Stomach smooth muscle (tissue), 2 donors: ENCODE results near the gene ZBTB47.

Experiments used
- H3K27ac ChIP-seq: one replicate; pipeline ENCODE4 v1.7.0; 2013; ENCODE audit warnings: mild to moderate bottlenecking, low read length, inconsistent platforms
- H3K27me3 ChIP-seq, 2 donors: one replicate each; pipeline ENCODE4 v1.7.0; 2013; ENCODE audit warnings: low read length in 2 of 2; ENCODE audit not compliant: insufficient read depth in 2 of 2, control insufficient read depth in 1 of 2
- H3K36me3 ChIP-seq, 2 donors: one replicate each; pipeline ENCODE4 v1.7.0; 2013; ENCODE audit warnings: low read length in 2 of 2; ENCODE audit not compliant: control insufficient read depth in 2 of 2, insufficient read depth in 2 of 2
- H3K4me1 ChIP-seq: one replicate; pipeline ENCODE4 v1.7.0; 2013; ENCODE audit warnings: low read length; ENCODE audit not compliant: control insufficient read depth, insufficient read depth
- H3K4me3 ChIP-seq, 2 donors: one replicate each; pipeline ENCODE4 v1.7.0; 2013; ENCODE audit warnings: low read length in 2 of 2
- H3K9ac ChIP-seq, 2 donors: one replicate each; pipeline ENCODE4 v1.7.0; 2013; ENCODE audit warnings: low read length in 2 of 2, mild to moderate bottlenecking in 1 of 2
- H3K9me3 ChIP-seq, 2 donors: one replicate each; pipeline ENCODE4 v1.7.0; 2013; ENCODE audit warnings: low read length in 2 of 2; ENCODE audit not compliant: control insufficient read depth in 2 of 2
- donor health status: healthy.
- donor health status: Pancreatic carcinoma.

The ZBTB47 gene

GRCh38 chr3:42707620-42708355 lies 54.3 kb downstream of the ZBTB47 start:
- H3K9me3 ChIP-seq: no peaks in the 10 kb centered on the region
- H3K9ac ChIP-seq: no peak overlapping the region
- no peaks in the 10 kb centered on the region for H3K27me3 ChIP-seq
- H3K4me3 ChIP-seq: no peak overlapping the region
- no peaks in the 10 kb centered on the region for H3K4me1 ChIP-seq
- no peaks in the 10 kb centered on the region for H3K36me3 ChIP-seq
- no peak overlapping the region for H3K27ac ChIP-seq

- Histone ChIP-seq H3K9me3 (no peaks in the 10 kb centered on the region), H3K27me3 (no peaks in the 10 kb centered on the region), H3K4me3 (no peak overlapping the region), H3K27ac (no peak overlapping the region), H3K36me3 (no peaks in the 10 kb centered on the region), H3K4me1 (no peaks in the 10 kb centered on the region), H3K9ac (no peak overlapping the region)
Observed at GRCh38 chr3:42708611-42709151, 55.2 kb downstream of the ZBTB47 start.

DNA sequence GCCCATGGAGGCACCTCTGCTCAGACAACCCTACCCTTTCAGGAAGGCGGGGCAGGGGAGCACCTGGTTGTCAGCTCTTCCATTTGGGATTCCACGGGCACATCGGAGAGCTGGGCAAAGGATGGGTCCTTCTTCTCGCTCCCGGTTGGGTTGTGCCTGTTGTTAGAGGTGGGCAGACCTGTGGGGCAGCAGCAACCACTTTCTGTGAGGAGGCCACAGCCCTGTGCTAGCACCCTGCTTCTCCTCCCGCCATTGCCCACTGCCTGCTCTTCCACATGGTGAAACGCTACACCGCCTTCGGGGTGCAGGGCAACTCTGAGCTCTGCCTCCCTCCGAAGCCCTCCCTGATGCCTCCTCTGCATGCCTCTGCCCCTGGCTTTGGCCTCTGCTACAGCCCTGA lies 56.1 kb downstream of the ZBTB47 start:
- Histone ChIP-seq H3K36me3 (no peaks in the 10 kb centered on the region), H3K27me3 (no peaks in the 10 kb centered on the region), H3K4me1 (no peaks in the 10 kb centered on the region), H3K9me3 (no peaks in the 10 kb centered on the region), H3K9ac (no peak overlapping the region), H3K4me3 (no peak overlapping the region), H3K27ac (no peak overlapping the region)

DNA sequence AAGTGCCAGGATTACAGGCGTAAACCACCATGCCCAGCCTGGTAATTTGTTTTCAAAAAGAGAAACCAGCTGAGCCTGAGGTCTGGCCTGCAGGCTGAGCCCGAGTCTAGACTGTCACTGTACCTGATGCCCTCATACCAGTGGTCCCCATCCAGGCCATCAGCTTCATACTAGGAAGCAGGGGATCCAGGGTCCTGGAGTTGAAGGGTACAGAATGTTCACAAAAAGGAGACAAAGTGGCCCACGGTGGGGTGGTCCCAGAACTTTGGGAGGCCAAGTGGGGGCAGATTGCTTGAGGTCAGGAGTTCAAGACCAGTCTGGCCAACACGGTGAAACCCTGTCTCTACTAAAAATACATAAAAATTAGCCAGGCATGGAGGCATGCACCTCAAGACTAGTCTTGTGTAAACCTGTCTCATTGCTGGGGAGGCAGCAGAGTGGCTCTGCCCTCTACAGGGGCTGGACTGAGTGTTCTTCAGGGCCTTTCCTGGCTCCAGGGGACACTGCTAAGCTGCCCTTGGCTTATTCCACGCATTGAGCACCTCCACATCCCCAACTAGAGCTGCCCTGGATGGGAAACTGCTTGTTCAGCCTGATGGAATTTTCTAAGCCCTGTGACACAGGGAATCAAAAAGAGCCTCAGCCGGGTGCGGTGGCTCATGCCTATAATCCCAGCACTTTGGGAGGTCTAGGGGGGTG lies 57.0 kb downstream of the ZBTB47 start:
- H3K9me3 ChIP-seq: no peaks in the 10 kb centered on the region
- no peak overlapping the region for H3K27ac ChIP-seq
- H3K36me3 ChIP-seq: no peaks in the 10 kb centered on the region
- no peaks in the 10 kb centered on the region for H3K4me1 ChIP-seq
- no peaks in the 10 kb centered on the region for H3K27me3 ChIP-seq
- H3K4me3 ChIP-seq: no peak overlapping the region
- no peak overlapping the region for H3K9ac ChIP-seq

GRCh38 chr3:42711491-42712343 lies 58.2 kb downstream of the ZBTB47 start:
- H3K9ac ChIP-seq: no peak overlapping the region
- no peaks in the 10 kb centered on the region for H3K4me1 ChIP-seq
- no peak overlapping the region for H3K27ac ChIP-seq

DNA sequence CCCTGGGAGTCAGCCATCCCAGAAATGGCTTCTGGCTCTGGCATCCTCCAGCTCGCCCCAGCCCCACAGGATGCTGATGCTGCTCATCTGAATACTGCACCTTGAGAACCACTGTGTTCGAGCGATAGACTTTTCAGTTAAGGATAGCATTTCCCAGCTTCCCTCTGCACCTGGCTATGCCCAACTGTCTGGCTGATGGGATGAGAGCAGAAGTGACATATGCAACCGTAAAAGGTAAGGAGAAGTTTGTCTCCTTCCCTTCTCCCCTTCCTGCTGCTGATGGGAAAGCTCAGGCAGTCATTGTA lies 58.8 kb downstream of the ZBTB47 start:
- no peaks in the 10 kb centered on the region for H3K9me3 ChIP-seq
- H3K4me3 ChIP-seq: no peak overlapping the region
- H3K4me1 ChIP-seq: no peaks in the 10 kb centered on the region
- no peak overlapping the region for H3K27ac ChIP-seq
- no peak overlapping the region for H3K9ac ChIP-seq
- H3K36me3 ChIP-seq: no peaks in the 10 kb centered on the region
- H3K27me3 ChIP-seq: no peaks in the 10 kb centered on the region

More at GRCh38 chr3:42711491-42712343, 58.2 kb downstream of the ZBTB47 start:
- H3K27me3 ChIP-seq: no peaks in the 10 kb centered on the region
- no peaks in the 10 kb centered on the region for H3K36me3 ChIP-seq
- no peaks in the 10 kb centered on the region for H3K9me3 ChIP-seq
- no peak overlapping the region for H3K4me3 ChIP-seq

DNA sequence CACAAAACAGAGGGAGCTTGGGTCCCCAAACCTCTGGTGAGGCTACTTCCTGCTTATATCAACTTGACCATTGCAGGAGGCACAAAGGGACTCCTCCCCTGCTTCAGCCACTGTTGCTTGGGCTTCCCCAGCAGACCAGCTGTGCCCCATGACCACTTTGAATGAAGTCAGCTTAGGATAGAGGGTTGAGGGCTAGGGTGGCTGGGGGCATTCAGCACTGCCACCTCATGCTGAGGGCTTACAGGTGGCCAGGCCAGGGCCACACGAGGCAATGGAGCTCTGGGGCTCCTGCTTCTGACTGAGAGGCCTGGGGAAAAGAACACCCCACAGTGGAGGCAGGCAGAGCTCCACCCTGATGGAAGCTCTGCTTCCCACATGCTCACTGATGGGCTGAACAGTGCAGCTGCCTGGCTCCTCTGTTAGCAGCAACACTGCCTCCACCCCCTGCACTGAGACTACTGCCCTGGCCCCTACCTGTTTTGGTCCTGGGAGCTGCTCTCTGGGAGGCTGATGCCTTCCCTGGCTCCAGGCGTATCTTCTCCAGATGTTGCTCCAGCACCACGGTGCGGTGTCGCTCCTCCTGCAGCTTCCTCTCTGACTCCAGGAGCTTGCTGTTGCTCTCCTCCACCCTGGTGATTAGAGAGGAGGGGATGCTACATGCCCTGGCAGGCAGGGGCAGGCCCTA lies 59.3 kb downstream of the ZBTB47 start:
- no peak overlapping the region for H3K4me3 ChIP-seq
- no peaks in the 10 kb centered on the region for H3K36me3 ChIP-seq
- no peaks in the 10 kb centered on the region for H3K27me3 ChIP-seq
- no peaks in the 10 kb centered on the region for H3K4me1 ChIP-seq
- H3K9me3 ChIP-seq: no peaks in the 10 kb centered on the region
- H3K27ac ChIP-seq: no peak overlapping the region
- no peak overlapping the region for H3K9ac ChIP-seq

DNA sequence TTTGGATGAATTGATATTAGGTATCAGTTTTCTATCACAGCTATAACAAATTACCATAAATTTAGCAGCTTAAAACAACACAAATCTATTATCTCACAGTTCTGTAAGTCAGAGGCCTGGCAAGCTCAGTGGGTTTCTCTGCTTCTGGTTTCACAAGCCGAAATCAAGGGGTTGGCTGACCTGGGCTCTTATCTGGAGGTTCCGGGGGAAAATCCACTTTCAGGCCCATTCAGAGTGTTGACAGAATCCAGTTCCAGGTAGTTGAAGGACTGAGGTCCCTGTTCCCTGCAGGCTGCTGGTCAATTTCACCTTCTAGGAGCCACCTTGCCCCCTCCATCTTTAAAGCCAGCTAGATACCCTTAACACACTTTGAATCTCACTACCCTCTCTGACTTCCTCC lies 60.2 kb downstream of the ZBTB47 start:
- H3K27ac ChIP-seq: no peak overlapping the region

GRCh38 chr3:42714171-42714852 lies 60.8 kb downstream of the ZBTB47 start:
- Histone ChIP-seq H3K27me3 (no peaks in the 10 kb centered on the region), H3K4me3 (no peak overlapping the region), H3K9me3 (no peaks in the 10 kb centered on the region), H3K27ac (no peak overlapping the region), H3K36me3 (no peaks in the 10 kb centered on the region), H3K9ac (no peak overlapping the region), H3K4me1 (no peaks in the 10 kb centered on the region)

More for the DNA sequence above, 60.2 kb downstream of the ZBTB47 start:
- no peaks in the 10 kb centered on the region for H3K36me3 ChIP-seq
- no peak overlapping the region for H3K9ac ChIP-seq
- no peak overlapping the region for H3K4me3 ChIP-seq
- H3K9me3 ChIP-seq: no peaks in the 10 kb centered on the region
- no peaks in the 10 kb centered on the region for H3K4me1 ChIP-seq
- no peaks in the 10 kb centered on the region for H3K27me3 ChIP-seq
